ENCODE results near the gene CTNNA3.

CTNNA3 gene

GRCh38 chr10:66021423-66021822 lies 1674.6 kb downstream of the CTNNA3 start:
- DNase-seq = no peak

GRCh38 chr10:66008221-66008620 lies 1687.8 kb downstream of the CTNNA3 start:
- no peak for DNase-seq

- no peak for DNase-seq
These were observed 1689.6 kb downstream of the CTNNA3 start for GRCh38 chr10:66006411-66006810.

GRCh38 chr10:65993451-65993850 lies 1702.5 kb downstream of the CTNNA3 start:
- DNase-seq = no peak

- no peak for DNase-seq
These were observed 1727.1 kb downstream of the CTNNA3 start for GRCh38 chr10:65968871-65969270.

- DNase-seq = no peak
These were observed 1727.6 kb downstream of the CTNNA3 start for GRCh38 chr10:65968437-65968836.

GRCh38 chr10:65964205-65964604 lies 1731.8 kb downstream of the CTNNA3 start:
- DNase-seq = no peak

- DNase-seq = no peak
These were observed 1743.9 kb downstream of the CTNNA3 start for GRCh38 chr10:65952086-65952485.

GRCh38 chr10:65950075-65950474 lies 1745.9 kb downstream of the CTNNA3 start:
- DNase-seq = no peak

GRCh38 chr10:65949526-65949925 lies 1746.5 kb downstream of the CTNNA3 start:
- no peak for DNase-seq

- no peak for DNase-seq
These were observed 1750.9 kb downstream of the CTNNA3 start for GRCh38 chr10:65945061-65945460.

GRCh38 chr10:65943451-65943850 lies 1752.5 kb downstream of the CTNNA3 start:
- DNase-seq = no peak

- DNase-seq = no peak
These were observed 1755.0 kb downstream of the CTNNA3 start for GRCh38 chr10:65940816-65941662.

- DNase-seq = no peak
These were observed 1755.9 kb downstream of the CTNNA3 start for GRCh38 chr10:65940105-65940504.

- no peak for DNase-seq
These were observed 1764.5 kb downstream of the CTNNA3 start for GRCh38 chr10:65931291-65932070.

- DNase-seq = no peak
These were observed 1784.7 kb downstream of the CTNNA3 start for GRCh38 chr10:65911151-65911835.

GRCh38 chr10:65910209-65910608 lies 1785.8 kb downstream of the CTNNA3 start:
- no peak for DNase-seq

GRCh38 chr10:65907199-65907712 lies 1788.7 kb downstream of the CTNNA3 start:
- DNase-seq = no peak

GRCh38 chr10:65903620-65904019 lies 1792.4 kb downstream of the CTNNA3 start:
- no peak for DNase-seq

GRCh38 chr10:65900271-65900670 lies 1795.7 kb downstream of the CTNNA3 start:
- DNase-seq = no peak

GRCh38 chr10:65898055-65898454 lies 1797.9 kb downstream of the CTNNA3 start:
- no peak for DNase-seq

- no peak for DNase-seq
These were observed 1801.0 kb downstream of the CTNNA3 start for GRCh38 chr10:65894961-65895360.

GRCh38 chr10:65894379-65894778 lies 1801.6 kb downstream of the CTNNA3 start:
- no peak for DNase-seq
